HepG2 (cell line): Measurements from ENCODE around the gene TRIM59. TPM values are rescaled to one million over a fixed set of nuclear protein-coding genes. Genes with fewer than 3 reads are reported as not detected.

Source experiments
- ATAC-seq: fragments of 200-7000 bp; cut with Tn5 transposase; 3 replicates; pipeline ENCODE4 v1.9.1; 2020; ENCODE audit warnings: mild to moderate bottlenecking, moderate library complexity
- BruUV-seq: library from RNA; stranded (reverse); fragments of 400-500 nt; replicated peaks from 2 replicates; lab custom pipeline; 2021; lab: Mats Ljungman, UMichigan
- CTCF ChIA-PET: fragments of 300-600 bp; formaldehyde crosslinking; extraction: SDS; loops from one replicate; lab custom pipeline; 2021; ENCODE audit warnings: low total read pairs, inconsistent platforms, low intra/inter-chr PET ratio; lab: Yijun Ruan, JAX
- POLR2A ChIA-PET: fragments of 350-600 bp; sonication (Branson Sonifier 250); formaldehyde crosslinking; loops from one replicate; lab custom pipeline; 2020; ENCODE audit warnings: antibody characterized with exemption, inconsistent platforms; lab: Yijun Ruan, JAX
- DNase-seq: peaks from one replicate; pipeline ENCODE4 v3.0.0-alpha.2; 2015; ENCODE audit warnings: low spot score
- FAIRE-seq: peaks from 3 replicates; lab custom pipeline; 2011; peaks lifted over from hg19 to GRCh38; lab: Jason Lieb, UNC
- H2AFZ ChIP-seq: one replicate; pipeline ENCODE4 v1.6.1; 2011; ENCODE audit warnings: low read length, inconsistent platforms
- H3K27ac ChIP-seq: fragments of 300-600 bp; 3 replicates; pipeline ENCODE4 v1.8.0; 2011; ENCODE audit warnings: mixed run types, mild to moderate bottlenecking, mixed read lengths, low read length, inconsistent platforms; ENCODE audit not compliant: insufficient read depth; ENCODE audit errors: extremely low read length
- H3K27me3 ChIP-seq, 2 experiments: fragments of 200-600 bp in 1 of 2; 2 replicates in 1 of 2; 3 replicates in 1 of 2; pipeline versions ENCODE4 v1.6.0 to v1.8.0; 2011; ENCODE audit warnings: low read length in 2 of 2, mild to moderate bottlenecking in 2 of 2, moderate library complexity in 2 of 2, inconsistent platforms in 1 of 2; ENCODE audit not compliant: insufficient read depth in 2 of 2, control insufficient read depth in 1 of 2
- H3K36me3 ChIP-seq, 2 experiments: fragments of 200-600 bp in 1 of 2; replicated peaks in 1 of 2; 2 replicates in 1 of 2; 3 replicates in 1 of 2; pipeline versions ENCODE4 v1.5.1 to v1.8.0; 2011; ENCODE audit warnings: low read length in 2 of 2, inconsistent platforms in 1 of 2; ENCODE audit not compliant: insufficient read depth in 2 of 2, control insufficient read depth in 1 of 2
- H3K4me1 ChIP-seq: 2 replicates; pipeline ENCODE4 v1.5.1; 2012; ENCODE audit warnings: low read length, inconsistent platforms; ENCODE audit not compliant: insufficient read depth
- H3K4me2 ChIP-seq: 2 replicates; pipeline ENCODE4 v1.6.0; 2011; ENCODE audit warnings: low read depth, low read length, inconsistent platforms
- H3K4me3 ChIP-seq, 3 experiments: fragments of 200-600 bp in 1 of 3; sonication (generic), shearing (Covaris generic) in 1 of 3; replicated peaks in 1 of 3; 2 replicates each; pipeline ENCODE4 v1.5.1; 2011 to 2016; ENCODE audit warnings: low read length in 3 of 3, inconsistent platforms in 2 of 3, low read depth in 2 of 3, mild to moderate bottlenecking in 2 of 3, control low read depth in 1 of 3, mixed read lengths in 1 of 3; ENCODE audit not compliant: insufficient read depth in 1 of 3
- H3K79me2 ChIP-seq: one replicate; pipeline ENCODE4 v1.6.1; 2011; ENCODE audit warnings: low read length, inconsistent platforms; ENCODE audit not compliant: insufficient read depth
- H3K9ac ChIP-seq: 2 replicates; pipeline ENCODE4 v1.6.0; 2011; ENCODE audit warnings: mild to moderate bottlenecking, low read depth, low read length, inconsistent platforms; ENCODE audit not compliant: insufficient read depth
- H3K9me3 ChIP-seq: 2 replicates; pipeline ENCODE4 v1.5.1; 2012; ENCODE audit warnings: mild to moderate bottlenecking, low read length
- H4K20me1 ChIP-seq: 2 replicates; pipeline ENCODE4 v1.6.0; 2011; ENCODE audit warnings: inconsistent platforms, mild to moderate bottlenecking, low read length, moderate library complexity; ENCODE audit not compliant: insufficient read depth
- DRAP1 ChIP-seq: IDR thresholded peaks from 2 replicates; pipeline ENCODE4 v1.6.1; 2016; ENCODE audit warnings: missing genetic modification reagents, missing compliant biosample characterization
- PREB ChIP-seq: sonication (generic); formaldehyde crosslinking; IDR thresholded peaks from 2 replicates; pipeline ENCODE4 v1.4.0; 2020; ENCODE audit warnings: missing genetic modification reagents
- ZBTB34 ChIP-seq: sonication (generic); formaldehyde crosslinking; IDR thresholded peaks from 2 replicates; pipeline ENCODE4 v1.8.0; 2022; ENCODE audit warnings: mild to moderate bottlenecking, missing genetic modification reagents
- ZBTB37 ChIP-seq: sonication (generic); formaldehyde crosslinking; IDR thresholded peaks from 2 replicates; pipeline ENCODE4 v1.4.0; 2020; ENCODE audit warnings: mild to moderate bottlenecking, missing genetic modification reagents
- in situ Hi-C: cut with HindIII; loops from 2 replicates; pipeline ENCODE4 v1.10.0; 2017; ENCODE audit warnings: low pct_unique_long_range_greater_than_20kb; ENCODE audit not compliant: extremely low pct_ligation_motif_present
- intact Hi-C: fragments of 100-400 bp; cut with micrococcal nuclease; formaldehyde crosslinking; loops from one replicate; pipeline ENCODE4 v1.10.0; 2022; ENCODE audit not compliant: unreplicated experiment
- polyA plus RNA-seq, 8 experiments: library from polyadenylated mRNA; depleted of rRNA in 3 of 8; stranded (reverse) in 7 of 8; unstranded in 1 of 8; fragments of >200 nt; fragmentation: Illumina TruSeq in 4 of 8; extraction: Trizol in 4 of 8; gene quantifications; 2 replicates each; pipeline versions ENCODE4 v1.2.1 to v1.2.3, GENCODE V29; 2011 to 2016; ENCODE audit warnings: low read depth in 4 of 8, missing spikeins in 1 of 8, mixed read lengths in 1 of 8; ENCODE audit not compliant: insufficient read depth in 1 of 8
- total RNA-seq, 5 experiments: library from RNA; depleted of rRNA; stranded (reverse); fragments of >200 nt; fragmentation: Illumina TruSeq; extraction: Trizol; gene quantifications; 2 replicates each; pipeline ENCODE4 v1.2.3, GENCODE V29; 2016; ENCODE audit warnings: low read depth in 1 of 5

Gene TRIM59
- total and polyA plus RNA-seq, 2 of the 13 experiments (the other 11 are each of a cell fraction or from before 2014, with no cell fraction given), result 1.3 to 3.2 TPM

- no peaks in the 10 kb centered on the region for H4K20me1 ChIP-seq
- peaks cover 16% of the 10 kb centered on the region for H3K4me1 ChIP-seq
- no peak for ATAC-seq
- H2AFZ ChIP-seq, result no peak overlapping the region
- no peak overlapping the region for H3K4me3 ChIP-seq
- H3K36me3 ChIP-seq, result no peaks in the 10 kb centered on the region
- no peak overlapping the region for H3K4me2 ChIP-seq
- H3K79me2 ChIP-seq, result peaks cover 27% of the 10 kb centered on the region
- no peaks in the 10 kb centered on the region; a peak in 1 of 5 replicates for H3K27me3 ChIP-seq
- no peak overlapping the region for H3K9ac ChIP-seq
- no peak overlapping the region for H3K27ac ChIP-seq
- in situ Hi-C loops, result no loop called here
- TF ChIP-seq DRAP1 (CRISPR knock-in tag) (no peak), ZBTB34 (CRISPR knock-in tag) (no peak), ZBTB37 (CRISPR knock-in tag) (no peak), PREB (no peak)
- no peak for FAIRE-seq
- H3K9me3 ChIP-seq, result no peaks in the 10 kb centered on the region
- intact Hi-C loops, result no loop called here
- BruUV-seq, result no TSS peak
- DNase-seq, result no peak
- CTCF ChIA-PET, result no interaction called here
- POLR2A ChIA-PET, result no interaction called here
Measured at GRCh38 chr3:160395297-160395696, 54.3 kb downstream of the TRIM59 start.
